ENCODE results near the gene MMP3.

MMP3 gene

DNA sequence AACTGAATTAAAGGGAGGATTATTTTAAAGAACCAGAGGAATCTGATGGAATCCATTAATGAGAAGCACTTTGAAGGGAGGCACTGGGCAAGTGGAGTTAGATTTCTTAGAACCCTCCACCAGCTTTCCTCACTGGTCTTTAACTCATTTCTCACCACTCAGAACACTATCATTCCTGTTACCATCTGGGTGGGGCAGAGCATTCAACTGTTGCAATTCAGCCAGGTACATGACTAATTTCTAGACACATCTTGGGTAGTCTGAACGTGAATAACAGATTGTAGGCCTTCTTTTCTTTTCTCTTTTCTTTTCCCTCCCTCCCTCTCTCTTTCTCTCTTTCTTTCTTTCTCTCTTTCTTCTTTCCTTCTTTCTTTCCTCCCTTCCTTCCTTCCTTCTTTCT, 29.9 kb downstream of the MMP3 start:
- Histone ChIP-seq H3K4me2 (ENCODE audit: low read length) (no peak overlapping the region), H3K9me2 (ENCODE audit: low read depth, low read length) (no peaks in the 10 kb centered on the region), H3F3A (ENCODE audit: insufficient read depth, low read length) (no peaks in the 10 kb centered on the region), H3K27me3 (ENCODE audit: insufficient read depth, low read length) (no peaks in the 10 kb centered on the region), H4K20me1 (ENCODE audit: insufficient read depth, low read length) (no peaks in the 10 kb centered on the region), H3K79me2 (ENCODE audit: insufficient read depth, low read length) (no peaks in the 10 kb centered on the region), H3K4me3 (ENCODE audit: low read depth, low read length, poor library complexity, severe bottlenecking) (no peak overlapping the region), H3K36me3 (ENCODE audit: insufficient read depth, low read length) (no peaks in the 10 kb centered on the region), H3K27ac (ENCODE audit: low read depth, low read length, poor library complexity, severe bottlenecking) (no peak overlapping the region), H3K9ac (ENCODE audit: low read length) (no peak overlapping the region), H2AFZ (ENCODE audit: low read length) (no peak overlapping the region), H3K4me1 (ENCODE audit: insufficient read depth, low read length, severe bottlenecking) (no peaks in the 10 kb centered on the region), H3K9me3 (ENCODE audit: low read length) (no peaks in the 10 kb centered on the region)
- no peak for TF ChIP-seq CTCF (IDR thresholded peaks at IDR 0.05; ENCODE audit: low read length)
- no peak for TF ChIP-seq EZH2 (IDR thresholded peaks at IDR 0.05; ENCODE audit: borderline replicate concordance, low read length)

DNA sequence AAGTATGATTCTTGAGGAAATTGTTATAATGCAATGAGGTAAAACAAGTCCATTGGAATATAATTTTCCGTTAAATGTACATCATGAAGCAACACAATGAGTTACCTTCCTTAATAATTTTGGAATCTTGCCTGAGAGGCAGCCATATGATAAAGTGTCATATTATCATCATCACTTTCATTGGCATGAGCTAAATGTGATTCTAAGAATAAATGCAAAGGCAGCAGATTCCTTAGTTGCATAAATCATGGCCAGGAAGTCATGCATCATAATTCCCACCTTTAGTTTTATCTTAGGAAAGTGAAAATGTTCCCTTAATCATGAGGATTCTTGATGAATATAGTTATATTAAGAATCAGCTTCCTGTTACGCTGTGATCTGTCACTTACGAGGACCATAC, 31.2 kb downstream of the MMP3 start:
- H3K4me1 ChIP-seq (ENCODE audit: insufficient read depth, low read length, severe bottlenecking): no peaks in the 10 kb centered on the region
- no peak for TF ChIP-seq EZH2 (IDR thresholded peaks at IDR 0.05; ENCODE audit: borderline replicate concordance, low read length)
- no peak for TF ChIP-seq CTCF (IDR thresholded peaks at IDR 0.05; ENCODE audit: low read length)
- H3K79me2 ChIP-seq (ENCODE audit: insufficient read depth, low read length): no peaks in the 10 kb centered on the region
- H3F3A ChIP-seq (ENCODE audit: insufficient read depth, low read length): no peaks in the 10 kb centered on the region
- H3K9me3 ChIP-seq (ENCODE audit: low read length): no peaks in the 10 kb centered on the region
- no peak overlapping the region for H3K27ac ChIP-seq (ENCODE audit: low read depth, low read length, poor library complexity, severe bottlenecking)
- no peaks in the 10 kb centered on the region for H3K9me2 ChIP-seq (ENCODE audit: low read depth, low read length)
- no peaks in the 10 kb centered on the region for H3K27me3 ChIP-seq (ENCODE audit: insufficient read depth, low read length)
- H3K36me3 ChIP-seq (ENCODE audit: insufficient read depth, low read length): no peaks in the 10 kb centered on the region
- no peak overlapping the region for H3K4me3 ChIP-seq (ENCODE audit: low read depth, low read length, poor library complexity, severe bottlenecking)
- no peaks in the 10 kb centered on the region for H4K20me1 ChIP-seq (ENCODE audit: insufficient read depth, low read length)
- no peak overlapping the region for H2AFZ ChIP-seq (ENCODE audit: low read length)
- no peak overlapping the region for H3K9ac ChIP-seq (ENCODE audit: low read length)
- H3K4me2 ChIP-seq (ENCODE audit: low read length): no peak overlapping the region

DNA sequence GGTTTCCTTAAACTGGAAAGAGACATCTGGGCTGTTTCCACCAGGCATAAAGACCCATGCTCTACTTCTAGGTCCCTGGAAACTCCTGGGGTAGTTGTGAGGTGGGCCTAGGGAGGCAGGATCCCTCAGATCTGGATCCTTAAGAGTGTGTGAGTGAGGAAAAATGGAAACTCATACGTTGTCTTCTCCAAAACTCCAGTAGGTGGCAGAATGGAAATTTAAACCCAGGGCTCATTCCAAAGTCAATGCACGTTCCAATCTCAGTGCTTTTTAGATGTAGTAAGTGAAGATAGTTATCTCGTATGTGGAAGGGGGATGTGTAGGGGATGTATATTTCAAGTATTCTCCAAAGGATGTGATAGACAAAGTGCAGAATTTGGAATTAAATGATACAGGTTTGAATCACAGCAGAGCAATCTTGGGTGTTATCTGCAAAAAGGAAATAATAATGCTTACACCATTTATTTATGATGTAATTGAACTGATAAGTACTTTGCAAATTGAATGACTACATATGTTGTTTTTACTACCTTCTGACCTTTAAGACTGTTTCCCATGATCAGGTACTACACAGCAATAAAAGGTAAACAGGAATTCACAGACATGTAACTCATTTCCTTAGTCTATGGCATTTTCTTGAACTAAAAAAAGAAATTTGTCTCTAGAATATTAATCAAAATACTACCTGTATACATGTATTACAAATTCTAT, 32.3 kb downstream of the MMP3 start:
- Histone ChIP-seq H3K4me3 (ENCODE audit: low read depth, low read length, poor library complexity, severe bottlenecking) (no peak overlapping the region), H3K9me3 (ENCODE audit: low read length) (no peaks in the 10 kb centered on the region), H3K79me2 (ENCODE audit: insufficient read depth, low read length) (no peaks in the 10 kb centered on the region), H3K27me3 (ENCODE audit: insufficient read depth, low read length) (no peaks in the 10 kb centered on the region), H3K9me2 (ENCODE audit: low read depth, low read length) (no peaks in the 10 kb centered on the region), H3F3A (ENCODE audit: insufficient read depth, low read length) (no peaks in the 10 kb centered on the region), H3K4me1 (ENCODE audit: insufficient read depth, low read length, severe bottlenecking) (no peaks in the 10 kb centered on the region), H3K27ac (ENCODE audit: low read depth, low read length, poor library complexity, severe bottlenecking) (no peak overlapping the region), H2AFZ (ENCODE audit: low read length) (no peak overlapping the region), H3K9ac (ENCODE audit: low read length) (no peak overlapping the region), H3K4me2 (ENCODE audit: low read length) (no peak overlapping the region), H4K20me1 (ENCODE audit: insufficient read depth, low read length) (no peaks in the 10 kb centered on the region), H3K36me3 (ENCODE audit: insufficient read depth, low read length) (no peaks in the 10 kb centered on the region)
- TF ChIP-seq CTCF (IDR thresholded peaks at IDR 0.05; ENCODE audit: low read length) (peak; percentile 31; the same call in 1 of the 2 replicates), EZH2 (IDR thresholded peaks at IDR 0.05; ENCODE audit: borderline replicate concordance, low read length) (no peak)
